Measurements from ENCODE around the gene GALR2.

The GALR2 gene

DNA sequence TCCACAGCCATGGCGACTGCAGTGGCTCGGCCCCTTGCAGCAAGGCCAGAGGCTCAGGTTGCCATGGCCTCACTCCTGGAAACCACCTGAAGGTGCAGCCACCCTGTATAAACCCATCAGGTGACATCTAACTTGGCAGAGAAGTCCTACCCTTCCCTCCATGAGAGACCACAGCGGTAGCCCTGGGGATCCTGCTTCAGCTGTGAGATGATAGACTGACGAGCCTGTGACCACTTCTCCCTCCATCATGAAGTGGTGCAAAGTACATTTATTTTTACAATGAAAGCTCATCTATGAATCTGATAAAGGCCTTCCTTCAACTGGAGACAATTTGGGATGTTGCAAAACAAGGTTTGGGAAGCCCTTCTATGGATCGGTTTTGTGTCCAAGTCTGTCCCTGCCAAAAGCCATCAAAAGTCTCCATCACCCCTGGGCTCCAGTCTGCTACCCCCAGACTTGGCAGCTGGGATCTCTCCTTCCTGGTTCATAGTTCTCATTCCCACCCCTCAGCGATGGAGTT lies 6.2 kb downstream of the GALR2 start:
- no peak for DNase-seq

DNA sequence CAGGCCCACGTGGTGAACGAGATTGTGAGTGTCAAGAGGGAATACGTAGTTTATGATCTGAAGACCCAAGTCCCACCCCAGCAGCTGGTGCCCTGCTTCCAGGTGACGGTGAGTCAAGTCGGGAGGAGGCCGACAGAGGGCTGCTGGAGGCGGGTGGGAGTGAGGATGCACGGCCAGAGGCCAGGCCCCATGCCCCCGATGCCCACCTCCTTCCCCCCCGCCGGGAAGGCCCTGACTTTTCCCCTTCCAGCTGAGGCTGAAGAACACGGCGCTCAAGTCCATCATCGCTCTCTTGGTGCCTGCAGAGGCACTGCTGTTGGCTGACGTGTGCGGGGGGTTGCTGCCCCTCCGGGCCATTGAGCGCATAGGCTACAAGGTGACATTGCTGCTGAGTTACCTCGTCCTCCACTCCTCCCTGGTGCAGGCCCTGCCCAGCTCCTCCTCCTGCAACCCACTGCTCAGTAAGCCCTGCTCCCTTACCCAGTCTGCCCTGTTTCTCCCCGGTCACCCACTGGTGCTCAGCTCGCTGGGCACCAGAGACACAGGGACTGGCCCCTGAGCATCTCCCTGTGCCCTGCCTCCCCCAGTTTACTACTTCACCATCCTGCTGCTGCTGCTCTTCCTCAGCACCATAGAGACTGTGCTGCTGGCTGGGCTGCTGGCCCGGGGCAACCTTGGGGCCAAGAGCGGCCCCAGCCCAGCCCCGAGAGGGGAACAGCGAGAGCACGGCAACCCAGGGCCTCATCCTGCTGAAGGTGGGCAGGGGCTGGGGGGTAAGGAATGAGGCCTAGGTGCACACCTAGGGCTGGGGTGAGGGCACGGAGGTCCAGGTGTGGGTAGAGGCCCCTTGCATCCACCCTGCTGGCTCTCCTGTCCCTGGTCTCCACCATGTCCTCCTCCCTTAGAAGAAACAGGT lies 7.0 kb downstream of the GALR2 start:
- DNase-seq = no peak

DNA sequence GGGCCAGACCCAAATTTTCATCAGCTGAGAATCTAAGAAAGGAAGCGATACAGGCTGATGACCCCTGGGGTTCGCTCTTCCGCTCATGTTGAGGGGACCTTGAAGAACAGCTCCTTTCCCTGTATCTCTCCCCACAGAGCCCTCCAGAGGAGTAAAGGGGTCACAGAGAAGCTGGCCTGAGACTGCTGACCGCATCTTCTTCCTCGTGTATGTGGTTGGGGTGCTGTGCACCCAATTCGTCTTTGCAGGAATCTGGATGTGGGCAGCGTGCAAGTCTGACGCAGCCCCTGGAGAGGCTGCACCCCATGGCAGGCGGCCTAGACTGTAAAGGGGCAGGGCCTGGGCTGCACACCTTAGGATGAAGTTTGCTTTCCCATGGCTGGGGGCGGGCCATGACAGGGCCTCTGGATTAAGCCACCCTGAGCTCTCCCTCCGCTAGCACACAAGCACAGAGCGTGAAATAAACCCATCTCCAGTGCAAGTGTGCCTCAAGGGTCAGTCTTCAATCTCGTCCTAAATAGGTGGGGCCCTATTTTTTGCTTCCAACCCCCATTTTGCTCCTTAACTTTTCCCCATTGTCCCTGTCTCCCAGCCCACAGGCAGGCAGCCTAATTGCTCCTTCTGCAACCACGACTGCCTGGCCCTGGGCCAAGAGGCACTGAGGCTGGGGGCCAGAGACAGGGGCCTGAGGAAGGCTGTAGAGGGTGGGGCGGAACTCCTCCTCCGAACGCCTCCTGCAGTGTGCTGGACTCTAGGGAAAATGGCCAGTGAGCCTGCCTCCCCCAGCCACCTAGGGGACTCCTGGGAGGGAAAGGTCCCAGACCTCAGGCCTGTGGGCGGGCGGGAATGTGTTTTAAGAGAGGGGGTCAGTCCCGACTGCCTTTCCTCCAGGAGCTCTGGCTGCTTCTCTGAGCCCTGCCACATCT lies 8.0 kb downstream of the GALR2 start:
- DNase-seq = no peak

DNA sequence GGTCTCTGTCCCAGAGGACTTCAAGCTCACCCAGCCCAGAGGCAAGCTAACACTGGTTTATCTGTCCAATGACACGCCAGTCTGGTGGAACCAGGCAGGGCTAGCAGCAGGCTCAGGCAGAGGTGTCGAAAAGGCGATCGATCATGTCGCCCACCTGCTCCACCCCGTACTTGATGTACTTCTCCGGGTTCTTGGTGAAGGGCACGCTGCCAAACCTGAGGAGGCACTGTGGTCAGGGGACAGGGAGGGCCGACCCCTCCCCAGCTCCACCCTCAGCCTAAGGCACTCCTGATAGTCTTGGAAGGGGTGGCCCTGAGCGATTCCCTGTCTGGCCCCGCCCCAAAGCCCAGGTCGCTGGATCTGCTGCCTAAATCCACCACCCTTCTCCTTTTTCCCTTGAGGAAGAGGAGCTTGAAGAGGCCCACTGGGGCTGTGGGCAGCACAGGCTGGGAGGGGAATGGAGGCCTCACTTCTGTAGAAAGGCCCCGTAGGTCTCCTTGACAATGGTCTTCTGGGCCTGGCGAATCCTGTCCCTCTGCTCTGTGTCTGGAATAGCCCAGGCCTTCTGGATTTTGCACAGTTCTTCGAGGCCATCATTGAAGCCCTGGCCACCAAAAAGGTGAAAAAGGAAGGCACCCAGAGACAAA lies 9.1 kb downstream of the GALR2 start:
- no peak for DNase-seq

DNA sequence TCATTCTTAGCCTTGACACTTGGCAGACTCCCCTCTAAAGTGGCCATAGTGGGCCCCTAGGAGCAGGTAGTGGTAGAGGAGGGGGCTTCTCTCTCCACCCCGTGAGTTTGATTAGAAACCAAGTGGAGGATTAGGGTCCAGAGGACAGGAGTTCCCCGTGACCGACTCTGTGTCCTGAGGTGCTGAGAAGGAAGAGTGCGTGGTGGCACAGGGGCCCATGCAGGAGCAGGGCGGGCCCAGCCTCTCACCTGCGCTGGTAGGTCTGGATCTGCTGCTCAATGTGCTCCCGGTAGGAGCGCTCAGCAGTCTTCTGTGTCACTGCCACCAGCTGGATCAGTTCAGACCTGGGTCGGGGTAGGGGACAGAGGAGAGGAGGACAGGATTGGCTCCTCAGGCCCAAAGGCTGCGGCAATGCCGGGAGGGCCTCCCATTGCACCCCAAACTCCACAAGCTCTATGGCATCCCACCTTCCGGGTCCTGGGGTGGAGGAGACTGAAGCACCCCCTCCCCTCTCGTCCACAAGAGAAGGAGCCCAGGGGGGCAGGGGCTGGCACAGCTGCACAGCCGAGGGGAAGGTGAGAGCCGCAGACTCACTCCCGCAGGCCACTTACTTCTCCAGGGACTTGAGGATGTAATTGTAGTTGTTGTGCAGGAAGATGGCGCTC lies 10.6 kb downstream of the GALR2 start:
- DNase-seq = no peak

DNA sequence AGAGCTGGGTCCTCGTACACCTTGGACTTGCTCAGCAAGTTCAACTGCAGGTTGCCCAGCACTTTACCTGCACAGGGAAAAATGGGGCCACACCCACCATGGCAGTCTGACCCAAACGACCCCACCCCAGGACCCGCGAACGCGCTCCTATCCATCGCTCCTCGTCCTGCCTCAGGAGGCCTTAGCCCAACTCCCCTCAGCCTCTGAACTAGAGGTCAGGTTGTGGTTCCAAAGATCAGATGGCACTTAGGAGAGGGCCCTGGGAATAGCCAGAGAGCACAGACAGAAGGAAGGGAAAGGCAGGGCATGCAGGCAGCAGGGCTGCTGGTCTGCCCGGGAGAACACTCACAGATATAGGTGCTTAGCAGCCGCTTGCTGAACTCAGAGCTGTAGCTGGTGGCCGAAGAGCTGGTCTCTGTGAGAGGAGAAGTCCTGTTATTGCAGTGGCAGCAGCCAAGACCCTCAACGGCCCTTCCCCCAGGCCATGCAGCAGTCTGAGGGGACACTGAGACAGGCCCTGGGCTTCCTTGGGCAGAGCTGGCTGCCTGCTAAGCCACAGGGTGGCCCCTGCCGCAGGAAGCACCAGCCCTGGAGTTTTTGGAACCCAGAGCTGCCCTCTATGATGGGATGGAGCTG lies 11.3 kb downstream of the GALR2 start:
- no peak for DNase-seq

DNA sequence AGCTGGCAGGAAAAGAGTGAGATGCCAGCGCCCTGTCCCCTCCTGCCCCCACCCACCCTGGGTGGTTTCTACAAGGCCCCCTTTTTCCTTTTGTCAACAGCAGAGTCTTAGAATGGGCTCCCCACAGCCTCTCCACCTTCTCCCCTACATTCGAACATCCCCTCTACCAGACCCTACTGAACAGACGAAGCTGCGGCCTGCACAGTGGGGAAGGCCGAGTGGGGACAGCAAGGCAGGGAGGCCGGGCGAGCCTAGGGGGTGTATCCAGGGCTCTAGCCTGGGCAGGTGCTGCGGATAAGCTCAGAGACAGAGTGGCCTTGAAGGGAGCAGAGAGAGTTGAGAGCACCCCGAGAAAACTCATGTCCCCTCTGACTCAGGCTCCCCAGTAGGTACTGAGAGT lies 11.8 kb downstream of the GALR2 start:
- no peak for DNase-seq

DNA sequence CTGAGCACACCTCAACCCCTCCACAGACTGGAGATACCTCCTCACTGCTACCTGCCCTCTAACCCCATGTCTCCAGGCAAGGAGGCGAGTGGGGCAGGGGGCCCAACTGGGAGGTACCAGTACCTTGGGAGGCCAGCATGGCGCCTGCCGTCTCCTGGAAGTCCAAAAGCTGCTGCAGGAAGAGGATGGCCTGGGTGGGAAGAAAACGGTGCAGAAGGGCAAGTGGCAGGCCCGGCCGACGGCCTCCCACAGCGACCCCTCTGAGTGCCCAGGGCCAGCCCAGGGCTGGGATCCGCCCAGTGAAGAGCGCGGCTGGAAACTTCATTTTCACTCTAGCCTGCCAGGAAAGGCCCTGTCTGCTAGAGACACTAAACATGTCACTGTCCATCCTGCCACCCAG lies 12.9 kb downstream of the GALR2 start:
- no peak for DNase-seq

DNA sequence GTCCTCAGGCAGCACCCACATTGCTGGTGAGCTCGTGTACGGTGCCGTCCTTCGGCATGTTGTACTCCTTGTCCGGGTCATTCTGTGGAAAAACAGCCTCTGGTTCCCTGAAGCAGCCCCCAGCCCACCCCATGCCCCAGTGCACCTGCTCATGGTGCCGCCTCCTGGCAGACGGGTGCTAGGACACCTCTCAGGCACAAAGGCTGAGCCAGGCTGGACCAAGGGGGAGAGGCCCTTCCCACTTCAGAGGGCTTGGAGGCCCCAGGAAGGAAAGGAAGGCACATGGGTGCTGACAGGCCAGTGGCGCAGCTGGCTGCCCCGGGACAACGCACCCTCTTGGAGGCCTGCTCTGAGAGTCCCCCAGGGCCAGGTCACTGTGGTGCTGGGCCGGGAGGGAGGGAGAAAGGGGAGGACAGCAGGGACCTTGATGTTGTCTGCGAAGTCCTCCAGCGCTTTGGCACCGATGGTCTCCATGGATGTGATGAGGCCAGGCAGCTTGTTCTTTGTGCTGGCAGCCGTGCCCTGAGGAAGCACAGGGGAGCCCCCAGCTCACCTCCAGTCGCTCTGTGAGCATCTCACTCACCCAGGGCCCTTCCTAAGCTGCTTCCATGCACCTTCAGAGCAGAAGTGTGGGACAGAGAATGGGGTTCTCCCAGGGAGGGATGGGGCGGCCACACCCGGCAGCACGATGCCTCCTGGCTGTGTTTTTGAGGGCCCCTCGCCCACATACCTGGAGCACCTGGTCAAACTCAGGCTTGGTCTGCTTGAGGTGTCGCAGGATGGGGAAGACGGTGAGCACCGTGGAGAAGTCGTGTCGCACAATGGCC lies 13.7 kb downstream of the GALR2 start:
- DNase-seq = no peak

DNA sequence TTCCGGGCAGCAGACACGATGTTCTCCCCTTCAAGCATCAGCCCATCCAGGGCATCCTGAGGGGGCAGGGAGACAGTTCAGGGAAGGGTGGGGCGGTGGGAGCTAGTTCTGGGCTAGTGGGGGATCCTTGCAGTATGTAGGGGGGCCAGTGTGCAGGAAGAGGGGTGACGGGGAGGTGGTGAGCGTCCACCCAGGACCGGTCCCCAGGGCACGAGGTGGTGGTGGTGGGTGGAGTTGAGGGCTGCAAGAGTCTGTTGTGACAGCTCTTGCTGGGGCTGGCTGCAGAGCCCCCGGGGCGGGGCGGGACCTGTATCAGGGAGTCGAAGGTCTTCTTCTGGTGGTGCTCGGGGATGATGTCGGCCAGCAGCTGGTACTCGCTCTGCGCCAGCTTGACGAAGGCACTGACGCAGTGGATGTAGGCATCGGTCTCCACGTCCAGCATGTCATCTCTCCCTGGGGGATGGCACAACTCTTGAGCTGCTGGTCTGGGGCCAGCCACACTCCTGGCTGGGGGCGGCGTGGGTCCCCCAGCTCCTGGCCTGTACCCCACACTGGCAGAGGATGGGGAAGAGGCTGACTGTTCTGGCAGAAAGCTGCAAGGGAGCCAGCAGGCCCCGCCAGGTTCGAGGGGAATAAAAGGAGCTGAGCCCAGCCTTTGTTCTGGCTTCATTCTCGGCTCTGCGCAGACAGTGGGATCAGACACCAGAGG lies 14.4 kb downstream of the GALR2 start:
- DNase-seq = no peak

DNA sequence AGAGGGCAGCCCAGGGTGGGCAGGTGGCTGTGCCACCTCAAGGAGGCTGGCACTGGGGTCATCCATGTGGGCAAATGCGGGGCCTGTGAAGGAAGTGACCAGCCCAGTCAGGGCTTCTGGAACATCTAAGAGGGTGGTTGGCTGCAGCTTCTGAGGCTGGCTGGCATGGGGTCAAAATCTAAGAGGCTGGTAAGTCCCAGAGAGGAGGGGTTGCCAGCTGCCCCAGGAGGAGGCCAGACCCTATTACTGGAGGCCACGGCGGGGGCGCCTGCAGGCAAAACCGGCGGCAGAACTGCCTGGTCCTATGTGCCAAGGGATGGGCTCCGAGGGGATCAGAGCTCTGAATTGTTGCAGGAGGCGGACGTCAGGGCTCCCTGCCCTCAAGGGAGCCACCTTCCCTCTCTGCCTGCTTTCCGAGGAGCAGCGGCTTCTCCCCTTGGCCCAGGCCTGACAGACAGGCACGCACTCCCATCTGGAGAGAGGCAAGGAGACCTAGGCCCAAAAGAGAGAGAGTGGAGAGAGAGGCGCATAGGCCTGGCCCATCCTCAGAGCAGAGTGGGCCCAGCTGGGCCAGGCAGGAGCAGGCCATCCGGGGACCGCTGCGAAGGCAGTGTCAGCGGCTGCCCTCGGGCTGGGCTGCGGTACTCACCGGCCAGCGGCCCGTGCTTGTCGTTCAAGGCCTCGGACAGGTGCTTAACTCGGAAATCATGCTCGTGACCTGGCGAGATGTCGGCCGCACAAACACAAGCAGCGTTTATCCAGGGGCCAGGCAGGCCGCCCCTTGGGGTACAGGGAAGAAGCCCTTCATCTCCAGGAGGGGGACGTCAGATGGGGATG lies 15.3 kb downstream of the GALR2 start:
- no peak for DNase-seq

DNA sequence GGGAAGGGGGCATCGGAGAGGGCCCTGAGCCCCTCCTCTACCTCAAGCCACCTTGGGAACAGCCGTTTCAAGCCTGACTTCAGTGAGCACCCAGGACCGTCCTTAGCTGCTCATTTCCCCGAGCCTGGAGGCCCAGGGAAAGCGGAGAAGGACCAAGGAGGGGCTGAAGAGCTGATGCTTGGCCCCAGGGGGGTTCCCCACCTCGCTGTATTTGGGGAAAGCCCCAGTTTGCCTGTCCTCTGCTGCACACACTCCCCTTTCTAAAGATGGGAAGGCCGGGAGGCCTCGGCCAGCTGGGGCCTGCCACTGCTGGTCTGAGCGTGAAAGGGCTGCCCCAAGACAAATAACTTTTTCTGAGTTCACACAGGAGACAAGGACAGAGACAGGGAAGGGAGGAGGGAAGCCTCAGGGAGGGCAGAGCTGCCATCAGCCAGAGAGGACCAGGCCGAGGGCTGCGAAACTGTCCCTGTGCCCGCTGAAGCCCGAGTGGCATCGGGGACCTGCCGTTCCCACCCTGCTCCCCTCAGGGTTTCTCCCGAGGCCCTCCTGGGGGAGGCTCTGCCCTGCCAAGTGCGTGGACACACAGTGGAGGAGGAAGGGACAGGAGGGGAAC lies 16.0 kb downstream of the GALR2 start:
- no peak for DNase-seq

DNA sequence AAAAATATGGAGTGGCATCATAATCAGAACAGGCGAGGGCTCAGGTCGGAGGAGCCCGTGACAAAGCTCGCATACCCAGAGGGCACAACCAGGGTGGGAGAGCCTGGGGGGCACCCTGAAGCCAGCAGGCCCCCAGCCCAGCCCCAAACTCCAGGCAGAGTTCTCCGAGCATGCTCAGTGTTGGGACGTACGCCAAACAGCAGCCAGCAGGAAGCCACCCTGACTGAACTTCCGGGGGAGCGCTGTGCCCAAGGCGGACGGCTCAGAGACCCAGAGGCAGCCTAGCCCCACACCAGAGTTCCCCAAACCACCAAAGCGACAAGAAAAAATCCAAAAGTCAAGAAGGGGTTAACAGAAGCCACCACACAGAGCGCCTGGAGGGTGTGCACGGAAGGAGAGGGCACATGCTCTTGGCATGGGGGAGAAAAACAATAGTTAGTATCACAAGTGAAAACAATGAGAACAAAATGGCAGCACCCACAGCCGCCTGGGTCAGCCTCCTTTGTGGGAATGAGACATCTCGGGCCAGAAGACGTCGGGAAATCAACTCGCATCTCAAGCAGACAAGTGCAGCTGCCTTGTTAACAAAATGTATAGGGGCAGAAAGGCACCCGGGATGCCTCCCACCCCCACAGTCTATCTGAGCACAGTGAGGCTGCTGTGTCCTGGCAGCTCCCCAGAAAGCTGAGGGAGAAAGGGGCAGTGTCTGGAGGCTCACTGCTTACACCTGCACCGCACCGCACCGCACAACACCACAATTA lies 17.1 kb downstream of the GALR2 start:
- DNase-seq = no peak

DNA sequence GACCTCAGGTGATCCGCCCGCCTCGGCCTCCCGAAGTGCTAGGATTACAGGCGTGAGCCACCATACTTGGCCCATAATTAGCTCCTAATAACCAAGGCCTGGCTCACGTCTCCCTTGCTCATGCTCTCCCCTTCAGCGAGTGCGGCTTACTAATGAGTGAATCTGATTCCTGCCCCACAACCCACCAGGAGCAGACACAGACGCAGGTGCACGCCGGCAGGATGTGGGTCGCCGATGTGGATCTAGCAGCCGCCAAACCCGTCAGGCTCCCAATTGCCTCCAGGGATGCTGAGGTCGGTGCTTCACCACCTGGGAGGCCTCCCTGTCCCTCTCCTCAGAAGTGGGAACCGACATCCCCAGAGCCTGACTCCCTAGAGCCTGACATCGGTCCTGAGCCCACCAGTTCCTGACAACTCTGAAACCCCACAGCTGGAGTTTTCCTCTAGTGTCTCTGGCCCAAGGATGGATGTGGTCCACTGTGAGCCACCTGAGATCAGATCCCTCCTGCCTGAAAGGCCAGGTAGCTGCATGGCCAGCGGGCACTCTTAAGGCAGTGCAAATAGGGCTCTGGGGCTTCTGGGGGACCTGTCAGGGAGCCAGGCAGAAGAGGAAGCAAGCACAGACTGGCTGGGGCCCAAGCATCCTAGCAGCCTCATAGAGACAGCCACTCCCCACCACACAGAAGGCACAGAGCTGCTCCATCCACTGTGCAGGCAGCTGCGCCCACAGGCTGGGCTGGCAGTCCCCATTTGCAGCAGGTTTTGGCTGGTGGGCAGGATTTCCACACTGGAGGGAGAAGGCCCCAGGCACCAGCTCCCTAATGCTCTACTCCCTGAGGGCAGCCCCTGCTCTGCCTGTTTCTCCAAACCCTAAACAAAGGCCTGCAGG lies 18.2 kb downstream of the GALR2 start:
- DNase-seq = no peak

DNA sequence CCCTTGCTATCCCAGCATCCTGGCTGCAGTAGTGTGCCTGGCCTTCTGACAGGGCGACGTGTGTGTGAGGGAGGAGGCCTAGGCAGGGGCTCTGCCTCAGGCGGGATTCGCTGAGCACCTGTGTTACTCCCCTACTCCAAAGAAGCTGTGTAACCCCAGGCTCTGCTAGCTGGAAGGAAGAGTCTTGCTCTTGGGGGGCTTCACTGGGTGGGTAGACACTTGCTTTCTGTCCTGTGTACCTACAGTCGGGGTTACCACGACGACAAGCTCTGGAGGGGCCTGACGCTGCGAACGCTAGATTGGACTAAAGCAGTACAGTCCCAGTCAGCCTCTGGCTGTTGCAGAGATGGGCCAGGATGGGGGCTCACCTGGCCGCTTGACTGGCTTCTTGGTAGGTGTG lies 19.5 kb downstream of the GALR2 start:
- DNase-seq = no peak

DNA sequence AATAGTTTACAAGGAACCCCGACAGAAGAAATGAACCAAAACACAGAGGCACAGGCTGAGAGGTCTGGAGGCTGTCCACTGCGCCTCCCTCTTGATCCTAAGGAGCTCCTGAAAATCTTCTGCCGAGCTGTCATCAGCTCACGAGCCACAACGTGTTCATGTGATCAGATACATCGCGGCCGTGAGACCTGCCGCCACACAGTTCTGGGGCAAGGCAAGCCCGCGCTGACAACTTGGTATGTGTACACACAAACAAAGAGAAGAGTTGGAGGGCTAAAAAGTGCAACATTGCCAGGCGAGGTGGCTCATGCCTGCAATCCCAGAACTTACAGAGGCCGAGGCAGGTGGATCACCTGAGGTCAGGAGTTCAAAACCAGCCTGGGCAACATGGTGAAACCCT lies 21.4 kb downstream of the GALR2 start:
- no peak for DNase-seq

DNA sequence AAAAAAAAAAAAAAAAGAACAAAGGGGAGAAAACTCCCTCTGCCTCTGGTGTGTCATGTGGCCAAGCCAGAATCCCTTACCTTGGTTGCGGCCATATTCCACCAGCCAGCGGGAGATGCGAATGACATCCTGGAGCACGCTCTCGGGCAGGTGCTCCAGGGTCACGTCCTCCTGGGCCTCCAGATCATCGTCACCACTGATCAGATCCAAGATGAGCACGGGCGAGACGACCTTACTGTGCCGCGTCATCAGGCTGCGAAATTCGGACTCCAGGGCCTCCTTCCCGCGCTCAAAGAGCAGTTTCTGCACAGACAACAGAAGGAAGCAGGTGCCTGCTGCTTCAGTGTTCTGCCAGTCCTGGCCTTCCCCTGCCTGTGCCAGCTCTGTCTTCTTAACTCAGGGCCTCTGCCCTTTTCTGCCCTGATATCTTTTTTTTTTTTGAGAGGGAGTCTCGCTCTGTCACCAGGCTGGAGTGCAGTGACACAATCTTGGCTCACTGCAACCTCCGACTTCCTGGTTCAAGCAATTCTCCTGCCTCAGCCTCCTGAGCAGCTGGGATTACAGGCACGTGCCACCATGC lies 23.2 kb downstream of the GALR2 start:
- no peak for DNase-seq
